NK-92 treated with Interleukin-12 subunit alpha and Interleukin-12 subunit beta, amount 100 ng/mL, for 24 hours (cell line): ENCODE results near the gene ANKRD23.
"Not testable (repeated sequence)": the region's sequence is repeated elsewhere in the genome, so short reads cannot be mapped to it uniquely, and the experiment has no call there.

ENCODE experiments used
- DNase-seq: peaks from one replicate; lab custom pipeline; 2025; lab: John Stamatoyannopoulos, UW

ANKRD23 gene

GRCh38 chr2:96815326-96816126, 28.3 kb downstream of the ANKRD23 start:
- no peak for DNase-seq

GRCh38 chr2:96813656-96814055, 30.2 kb downstream of the ANKRD23 start:
- DNase-seq: no peak

GRCh38 chr2:96811917-96812316, 31.9 kb downstream of the ANKRD23 start:
- no peak for DNase-seq

- no peak for DNase-seq
Measured at GRCh38 chr2:96810783-96811192, 33.0 kb downstream of the ANKRD23 start.

- no peak for DNase-seq
Measured at GRCh38 chr2:96809951-96810782, 33.7 kb downstream of the ANKRD23 start.

- no peak for DNase-seq
Measured at GRCh38 chr2:96809216-96809882, 34.5 kb downstream of the ANKRD23 start.

GRCh38 chr2:96808176-96808837, 35.5 kb downstream of the ANKRD23 start:
- no peak for DNase-seq

GRCh38 chr2:96807127-96807471, 36.7 kb downstream of the ANKRD23 start:
- no peak for DNase-seq

- no peak for DNase-seq
Measured at GRCh38 chr2:96806468-96807126, 37.2 kb downstream of the ANKRD23 start.

GRCh38 chr2:96805946-96806345, 37.9 kb downstream of the ANKRD23 start:
- DNase-seq: not testable (repeated sequence)

GRCh38 chr2:96804986-96805385, 38.8 kb downstream of the ANKRD23 start:
- DNase-seq: no peak

GRCh38 chr2:96802721-96803120, 41.1 kb downstream of the ANKRD23 start:
- DNase-seq: no peak

- DNase-seq: no peak
Measured at GRCh38 chr2:96801786-96802595, 41.8 kb downstream of the ANKRD23 start.

GRCh38 chr2:96801005-96801785, 42.6 kb downstream of the ANKRD23 start:
- peak; percentile 28 for DNase-seq

GRCh38 chr2:96800061-96801004, 43.5 kb downstream of the ANKRD23 start:
- DNase-seq: no peak

- no peak for DNase-seq
Measured at GRCh38 chr2:96799623-96799935, 44.2 kb downstream of the ANKRD23 start.

GRCh38 chr2:96798733-96799622, 44.8 kb downstream of the ANKRD23 start:
- no peak for DNase-seq

- DNase-seq: no peak
Measured at GRCh38 chr2:96797066-96797625, 46.7 kb downstream of the ANKRD23 start.
